IPS-18c (cell line): ENCODE measurements around the gene ADAMTS2.

Source experiments
- H3K4me3 ChIP-seq: 2 replicates; pipeline ENCODE4 v1.7.0; 2013; ENCODE audit warnings: low read depth, mild to moderate bottlenecking, low read length, moderate library complexity; ENCODE audit not compliant: insufficient read depth
- H3K9me3 ChIP-seq: one replicate; pipeline ENCODE4 v1.6.1; 2013; ENCODE audit warnings: mild to moderate bottlenecking, low read length, moderate library complexity; ENCODE audit not compliant: control insufficient read depth, insufficient read depth

ADAMTS2 gene

DNA sequence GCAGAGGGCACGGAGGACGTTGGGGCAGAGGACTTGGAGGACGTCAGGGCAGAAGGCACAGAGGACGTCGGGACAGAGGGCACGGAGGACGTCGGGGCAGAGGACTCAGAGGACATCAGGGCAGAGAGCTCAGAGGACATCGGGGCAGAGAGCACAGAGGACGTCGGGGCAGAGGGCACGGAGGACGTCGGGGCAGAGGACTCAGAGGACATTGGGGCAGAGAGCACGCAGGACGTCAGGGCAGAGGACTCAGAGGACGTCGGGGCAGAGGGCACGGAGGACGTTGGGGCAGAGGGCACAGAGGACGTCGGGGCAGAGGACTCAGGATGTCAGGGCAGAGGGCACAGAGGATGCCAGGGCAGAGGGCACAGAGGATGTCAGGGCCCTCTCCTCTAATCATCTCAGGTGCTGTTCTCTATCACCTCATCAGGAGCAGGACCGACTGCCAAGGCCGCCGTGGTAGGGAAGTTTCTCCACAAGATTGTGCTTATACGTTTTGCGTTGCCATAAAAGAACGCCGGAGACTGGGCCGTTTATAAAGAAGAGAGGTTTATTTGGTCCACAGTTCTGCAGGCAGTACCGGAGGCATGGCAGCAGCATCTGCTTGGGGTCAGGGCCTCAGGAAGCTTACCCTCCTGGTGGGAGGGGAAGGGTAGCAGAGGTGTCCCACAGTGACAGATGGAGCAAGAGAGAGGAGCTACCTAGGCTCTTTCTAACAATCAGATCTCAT is 29.4 kb upstream of the ADAMTS2 start:
- peaks cover 3% of the 10 kb centered on the region for H3K9me3 ChIP-seq
- H3K4me3 ChIP-seq = no peak overlapping the region

DNA sequence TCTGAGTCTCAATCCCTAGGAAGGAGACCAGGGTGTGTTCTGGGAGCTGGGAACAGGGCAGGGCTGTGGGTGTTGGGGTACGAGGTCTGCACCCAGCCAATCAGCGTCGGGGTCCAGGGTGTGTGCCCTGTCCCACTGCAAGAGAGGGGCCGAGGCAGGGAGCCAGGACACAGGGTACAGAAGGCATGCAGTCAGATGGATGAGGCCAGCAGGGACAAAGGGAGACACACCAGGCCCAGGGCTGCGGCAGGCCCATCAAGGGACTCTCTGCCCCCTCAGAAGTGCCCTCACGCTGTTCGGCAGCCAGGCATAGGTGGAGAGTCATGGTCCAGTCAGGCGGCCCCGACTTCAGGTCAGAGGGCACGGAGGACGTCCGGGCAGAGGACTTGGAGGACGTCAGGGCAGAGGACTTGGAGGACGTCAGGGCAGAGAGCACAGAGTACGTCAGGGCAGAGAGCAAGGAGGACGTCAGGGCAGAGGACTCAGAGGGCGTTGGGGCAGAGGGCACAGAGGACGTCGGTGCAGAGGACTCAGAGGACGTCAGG is 28.8 kb upstream of the ADAMTS2 start:
- Histone ChIP-seq H3K9me3 (peaks cover 3% of the 10 kb centered on the region), H3K4me3 (no peak overlapping the region)

DNA sequence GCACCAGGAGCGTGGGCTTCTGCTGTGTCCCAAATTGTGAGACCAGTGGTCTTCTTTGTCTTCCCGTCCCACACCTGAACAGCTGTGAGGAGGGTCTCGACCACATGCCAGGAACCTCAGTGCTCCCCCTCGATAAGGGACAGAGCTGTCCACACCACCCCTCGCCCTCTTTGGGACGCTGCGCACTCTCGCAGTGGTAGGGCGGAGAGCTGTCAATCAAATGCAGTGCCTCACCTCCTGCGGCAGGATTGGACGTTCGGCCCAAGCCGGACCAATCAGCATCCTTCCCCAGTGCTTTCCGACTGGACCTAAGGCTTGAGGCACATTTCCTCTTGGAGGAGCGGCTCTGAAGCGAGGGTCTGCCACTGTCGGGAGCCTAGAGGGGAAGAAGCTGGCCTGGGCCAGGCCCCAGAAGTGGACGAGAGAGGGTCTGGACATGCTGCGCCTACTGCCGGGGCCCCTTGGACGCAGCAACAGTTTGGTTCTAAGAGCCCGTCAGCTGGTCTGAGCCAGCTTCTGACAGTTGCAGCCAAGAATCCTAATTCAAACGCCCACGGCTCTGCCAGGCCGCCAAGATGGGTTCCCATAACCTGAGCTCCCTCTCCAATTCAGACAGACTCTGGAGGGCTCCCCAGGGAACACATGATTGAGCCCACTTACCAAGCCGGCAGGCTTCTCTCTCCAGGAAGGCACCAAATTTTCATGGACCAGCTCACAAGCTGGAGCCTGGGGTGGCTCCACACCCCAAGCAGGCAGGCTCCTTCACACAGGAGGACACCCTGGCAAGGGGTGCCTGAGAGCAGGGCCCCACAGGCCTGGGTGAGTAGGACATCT is 28.1 kb upstream of the ADAMTS2 start:
- Histone ChIP-seq H3K4me3 (no peak overlapping the region), H3K9me3 (peaks cover 3% of the 10 kb centered on the region)

DNA sequence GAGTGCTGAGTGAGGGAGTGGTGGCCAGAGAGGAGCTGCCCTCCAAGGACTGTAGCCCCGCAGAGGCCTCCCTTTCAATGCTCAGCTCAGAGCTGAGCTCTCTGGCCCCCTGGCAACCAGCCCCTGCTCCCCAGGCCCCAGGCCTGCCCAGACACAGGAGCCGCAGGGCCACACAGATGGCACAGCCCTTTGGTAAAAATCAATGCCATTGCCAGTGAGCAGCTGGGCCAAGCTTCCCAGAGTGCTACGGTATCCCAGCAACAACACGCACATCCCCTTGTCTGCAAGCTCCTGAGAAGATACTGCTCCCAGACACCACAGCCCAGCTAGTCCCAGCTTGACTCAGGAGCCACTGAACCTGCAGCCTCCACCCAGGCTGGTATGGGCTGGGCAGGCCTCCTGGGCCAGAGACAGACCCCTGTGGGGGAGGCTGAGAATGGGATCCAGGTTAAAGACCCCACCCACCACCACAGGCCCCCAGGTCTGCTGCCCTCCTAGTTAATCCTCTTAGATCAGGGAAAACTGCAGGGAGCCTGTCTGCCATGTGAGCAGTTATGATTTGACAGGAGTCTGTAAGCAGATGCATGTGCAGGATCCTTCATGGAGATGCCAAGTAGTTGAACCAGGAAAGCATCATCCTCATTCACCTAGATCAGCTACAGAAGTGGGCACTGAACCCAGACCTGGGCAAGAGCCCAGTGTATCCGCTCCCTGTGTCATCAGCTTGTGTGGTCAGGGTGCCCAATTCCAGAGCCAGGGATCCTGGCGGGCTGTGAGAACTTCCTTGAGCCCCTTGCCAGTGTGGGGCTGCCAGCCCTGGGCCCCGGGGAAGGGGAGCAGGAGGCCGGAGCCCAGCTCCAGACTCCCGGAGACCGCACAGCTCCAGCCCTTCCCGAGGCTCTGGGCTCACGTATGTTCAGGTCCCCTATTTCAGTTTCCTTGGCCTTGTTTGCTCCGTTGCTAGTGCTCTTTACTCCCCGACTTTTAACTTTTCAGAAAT is 26.7 kb upstream of the ADAMTS2 start:
- Histone ChIP-seq H3K4me3 (no peak overlapping the region), H3K9me3 (peaks cover 3% of the 10 kb centered on the region)

DNA sequence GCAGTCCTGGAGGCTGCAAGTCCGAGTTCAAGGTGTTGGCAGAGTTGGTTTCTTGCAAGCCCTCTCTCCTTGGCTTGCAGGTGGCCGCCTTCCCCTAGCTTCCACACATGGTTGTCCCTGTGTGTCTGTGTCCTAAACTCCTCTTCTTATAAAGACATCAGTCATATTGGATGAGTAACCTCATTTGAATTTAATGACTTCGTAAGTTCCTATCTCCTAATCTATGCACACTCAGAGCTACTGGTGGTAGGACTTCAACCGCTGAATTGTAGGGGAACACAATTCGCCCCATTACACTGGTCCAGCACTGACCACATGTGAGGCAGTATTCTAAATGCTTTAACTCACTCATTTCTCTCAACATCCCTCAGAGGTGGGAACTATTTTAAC is 25.9 kb upstream of the ADAMTS2 start:
- Histone ChIP-seq H3K9me3 (peaks cover 3% of the 10 kb centered on the region), H3K4me3 (no peak overlapping the region)

DNA sequence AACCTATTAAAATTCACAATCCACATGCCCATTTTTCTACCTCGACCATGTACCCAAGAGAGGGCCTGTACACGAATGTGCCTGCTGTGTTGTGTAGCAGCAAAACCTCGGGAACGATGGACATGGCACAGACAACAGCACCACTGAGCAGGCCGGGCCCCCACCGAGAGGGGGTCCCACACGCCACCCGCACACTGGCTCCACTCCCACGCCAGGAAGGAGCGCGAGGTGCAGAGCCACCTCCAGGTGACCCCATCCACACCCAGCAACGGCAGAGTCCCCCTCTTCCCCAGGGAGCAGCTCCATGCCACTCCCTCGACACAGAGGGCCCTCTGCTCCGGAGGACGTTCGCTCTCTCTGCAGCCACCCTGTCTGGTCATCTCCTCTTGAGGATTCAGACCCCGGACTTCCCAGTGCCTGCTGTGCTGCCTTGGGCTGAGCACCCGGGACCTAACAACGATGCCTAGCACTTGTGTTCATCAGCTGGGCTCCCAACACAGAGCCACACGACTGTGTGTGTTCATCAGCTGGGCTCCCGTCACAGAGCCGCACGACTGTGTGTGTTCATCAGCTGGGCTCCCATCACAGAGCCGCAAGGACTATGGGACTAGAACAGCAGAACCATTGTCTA is 25.3 kb upstream of the ADAMTS2 start:
- Histone ChIP-seq H3K4me3 (no peak overlapping the region), H3K9me3 (peaks cover 3% of the 10 kb centered on the region)

DNA sequence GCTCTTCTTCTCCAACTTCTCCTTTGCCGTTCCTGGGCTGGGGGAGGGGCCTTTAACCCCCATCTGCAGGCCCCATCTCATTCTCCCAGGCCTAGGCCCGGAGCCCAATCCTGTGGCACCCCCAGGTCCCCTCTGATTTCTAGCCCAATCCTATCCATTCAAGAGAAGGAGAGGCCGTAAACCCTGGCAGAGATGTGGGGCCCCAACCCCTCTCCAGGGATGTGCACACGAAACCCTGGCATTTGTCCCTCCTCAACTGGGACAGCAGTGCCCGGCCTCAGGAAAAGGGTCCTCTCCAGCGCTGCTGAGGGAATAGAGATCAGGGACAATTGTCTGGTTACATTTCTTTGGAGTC is 24.2 kb upstream of the ADAMTS2 start:
- Histone ChIP-seq H3K9me3 (peaks cover 3% of the 10 kb centered on the region), H3K4me3 (no peak overlapping the region)

DNA sequence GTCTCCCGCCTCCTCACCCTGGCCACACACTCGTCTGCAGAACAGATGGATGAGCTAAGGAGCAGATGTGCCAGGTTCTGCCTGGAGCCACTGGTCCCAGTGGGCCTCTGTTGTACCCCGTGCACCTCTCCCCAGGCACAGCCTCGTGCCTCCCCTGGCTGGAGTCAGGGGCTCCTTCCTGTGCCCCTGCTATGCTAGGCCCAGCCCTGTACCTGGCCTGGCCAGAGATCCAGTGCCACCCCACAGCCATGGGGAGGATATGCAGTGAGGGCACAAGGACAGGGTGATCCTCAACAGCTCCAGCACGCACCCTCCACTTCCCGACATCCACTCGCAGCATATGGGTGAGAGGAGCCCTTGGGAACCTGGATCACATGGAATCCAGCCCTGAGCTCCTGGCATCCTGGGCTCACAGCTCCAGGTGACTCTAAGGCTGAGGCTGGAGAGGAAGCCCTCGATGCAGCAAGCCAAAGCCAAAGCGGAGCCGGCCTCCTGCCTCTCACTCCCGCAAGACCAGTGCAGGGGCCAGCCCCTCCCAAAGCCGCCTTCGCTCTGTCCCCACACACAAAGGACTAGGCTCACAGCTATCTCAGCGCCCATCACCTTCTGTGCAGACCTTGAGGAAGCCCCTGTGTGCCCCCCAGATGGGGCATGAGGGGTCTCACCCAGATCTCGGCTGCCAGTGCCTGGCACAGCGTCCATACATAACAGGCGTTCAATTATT is 23.7 kb upstream of the ADAMTS2 start:
- no peak overlapping the region for H3K4me3 ChIP-seq
- H3K9me3 ChIP-seq = peaks cover 3% of the 10 kb centered on the region

DNA sequence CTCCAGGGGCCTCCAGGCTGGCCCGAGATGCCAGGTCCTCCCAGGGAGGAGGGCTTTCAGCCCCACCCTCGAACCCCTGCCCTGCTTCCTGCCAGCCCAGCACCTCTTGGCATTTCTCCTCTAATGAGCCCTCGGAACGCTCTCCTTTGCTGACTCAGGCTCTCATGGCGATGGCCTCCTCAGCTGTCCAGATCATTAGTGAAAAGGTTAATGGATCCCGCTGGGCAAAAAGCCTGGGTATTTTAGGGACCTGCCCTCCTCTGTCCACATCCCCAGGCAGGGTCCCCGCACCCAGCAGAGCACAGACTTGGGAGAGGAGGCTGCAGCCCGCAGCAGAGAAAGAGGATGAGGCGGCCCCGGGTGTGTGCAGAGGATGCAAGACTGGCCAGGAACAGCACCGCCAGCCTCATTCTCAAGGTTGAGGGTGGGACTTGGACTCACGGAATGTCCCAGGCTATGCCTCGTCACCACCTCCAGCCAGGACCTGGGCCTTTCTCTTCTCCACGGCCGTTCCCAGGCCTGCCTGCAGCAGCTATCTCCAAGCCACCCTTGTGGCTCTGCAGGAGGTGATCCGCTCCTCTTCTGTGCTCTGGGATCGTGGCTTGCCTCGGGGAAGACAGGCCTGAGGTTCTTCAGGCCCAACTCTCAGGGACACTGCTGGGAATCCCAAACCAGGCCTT is 23.0 kb upstream of the ADAMTS2 start:
- no peaks in the 10 kb centered on the region for H3K9me3 ChIP-seq

DNA sequence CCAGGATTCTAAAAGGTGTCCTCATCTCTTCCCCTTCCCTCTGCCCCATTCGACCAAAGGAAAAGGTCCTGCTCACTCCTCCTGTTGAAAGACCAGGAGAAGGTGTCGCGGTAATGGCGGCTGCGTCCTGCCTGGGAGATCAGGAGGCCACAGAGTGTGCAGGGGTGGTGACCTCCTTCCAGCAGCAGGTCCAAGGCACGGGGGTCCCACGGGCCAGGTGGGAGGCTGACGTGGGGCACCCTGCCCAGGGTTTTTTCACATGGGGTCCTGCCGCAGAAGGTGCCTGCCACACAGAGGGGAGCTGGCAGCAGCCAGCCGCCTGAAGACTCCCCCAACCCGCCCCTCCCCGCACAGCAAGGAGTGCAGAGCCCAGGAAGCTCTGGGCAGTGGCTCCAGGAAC is 22.2 kb upstream of the ADAMTS2 start:
- Histone ChIP-seq H3K4me3 (no peak overlapping the region), H3K9me3 (no peaks in the 10 kb centered on the region)

More for the DNA sequence above, 23.0 kb upstream of the ADAMTS2 start:
- H3K4me3 ChIP-seq = no peak overlapping the region

DNA sequence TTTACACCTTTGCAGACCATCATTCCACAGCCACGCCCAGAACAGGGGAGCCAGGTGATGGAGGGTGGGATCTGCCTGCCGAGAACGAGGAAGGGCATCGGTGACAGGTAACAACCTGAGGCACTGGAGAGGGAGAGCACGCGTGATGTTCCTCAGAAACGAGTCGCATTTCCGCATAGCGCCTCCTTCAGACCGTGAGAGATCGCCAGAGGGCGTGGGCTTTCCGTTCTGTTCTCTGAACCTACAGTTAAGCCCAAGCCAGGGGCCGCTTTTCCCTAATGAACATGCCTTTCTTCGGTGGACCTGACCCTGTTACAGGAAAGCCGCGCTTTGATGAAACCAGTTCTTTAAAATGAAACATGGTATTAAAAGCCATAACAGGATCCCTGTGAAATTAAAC is 17.1 kb upstream of the ADAMTS2 start:
- H3K4me3 ChIP-seq = no peak overlapping the region
- no peaks in the 10 kb centered on the region for H3K9me3 ChIP-seq

DNA sequence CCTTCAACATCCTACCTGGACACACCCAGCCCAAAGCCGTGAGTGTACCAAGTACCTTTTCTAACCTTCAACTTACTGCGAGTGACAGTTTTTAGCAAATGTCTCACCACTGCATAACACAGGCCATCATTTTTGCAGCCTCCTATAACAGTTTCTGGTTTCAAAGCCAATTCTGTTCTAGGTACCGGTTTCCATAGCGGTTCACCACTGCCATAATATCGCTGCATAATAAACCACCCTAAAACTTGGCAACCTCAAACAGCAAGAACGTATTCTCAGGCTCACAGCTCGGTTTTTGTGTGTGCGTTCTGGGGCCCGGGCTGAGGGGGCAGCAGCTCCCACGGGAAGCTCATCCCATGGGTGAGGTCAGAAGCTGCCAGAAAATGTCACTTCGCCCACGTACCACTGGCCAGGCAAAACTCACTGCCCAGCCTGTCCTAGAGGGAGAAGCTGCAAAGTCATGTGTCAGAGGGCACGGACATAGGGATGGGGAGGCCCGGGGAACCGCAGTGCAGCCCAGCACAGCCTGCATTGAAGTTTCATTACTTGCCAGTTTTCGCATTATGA is 15.9 kb upstream of the ADAMTS2 start:
- H3K4me3 ChIP-seq = no peak overlapping the region

DNA sequence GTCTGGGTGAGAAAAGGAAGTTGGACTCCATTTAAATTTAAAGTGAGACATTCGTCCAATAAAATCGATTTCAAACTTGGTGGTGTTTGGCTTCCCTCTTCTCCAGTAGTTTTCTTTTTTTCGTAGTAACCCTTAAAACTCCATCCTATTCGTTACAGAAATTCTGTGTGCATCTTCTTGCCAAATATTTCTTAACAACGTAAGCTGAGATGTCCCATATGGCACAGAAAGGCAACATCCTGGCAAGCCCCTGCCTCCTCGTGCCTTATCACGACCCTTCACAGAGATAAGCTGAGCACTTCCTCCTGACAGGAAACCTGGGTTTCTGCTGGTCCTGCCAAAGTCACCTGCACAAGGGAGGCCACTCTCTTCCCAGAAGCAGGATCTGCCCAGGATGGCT is 11.8 kb upstream of the ADAMTS2 start:
- H3K9me3 ChIP-seq = no peaks in the 10 kb centered on the region
- no peak overlapping the region for H3K4me3 ChIP-seq

More for the DNA sequence above, 15.9 kb upstream of the ADAMTS2 start:
- H3K9me3 ChIP-seq = no peaks in the 10 kb centered on the region

DNA sequence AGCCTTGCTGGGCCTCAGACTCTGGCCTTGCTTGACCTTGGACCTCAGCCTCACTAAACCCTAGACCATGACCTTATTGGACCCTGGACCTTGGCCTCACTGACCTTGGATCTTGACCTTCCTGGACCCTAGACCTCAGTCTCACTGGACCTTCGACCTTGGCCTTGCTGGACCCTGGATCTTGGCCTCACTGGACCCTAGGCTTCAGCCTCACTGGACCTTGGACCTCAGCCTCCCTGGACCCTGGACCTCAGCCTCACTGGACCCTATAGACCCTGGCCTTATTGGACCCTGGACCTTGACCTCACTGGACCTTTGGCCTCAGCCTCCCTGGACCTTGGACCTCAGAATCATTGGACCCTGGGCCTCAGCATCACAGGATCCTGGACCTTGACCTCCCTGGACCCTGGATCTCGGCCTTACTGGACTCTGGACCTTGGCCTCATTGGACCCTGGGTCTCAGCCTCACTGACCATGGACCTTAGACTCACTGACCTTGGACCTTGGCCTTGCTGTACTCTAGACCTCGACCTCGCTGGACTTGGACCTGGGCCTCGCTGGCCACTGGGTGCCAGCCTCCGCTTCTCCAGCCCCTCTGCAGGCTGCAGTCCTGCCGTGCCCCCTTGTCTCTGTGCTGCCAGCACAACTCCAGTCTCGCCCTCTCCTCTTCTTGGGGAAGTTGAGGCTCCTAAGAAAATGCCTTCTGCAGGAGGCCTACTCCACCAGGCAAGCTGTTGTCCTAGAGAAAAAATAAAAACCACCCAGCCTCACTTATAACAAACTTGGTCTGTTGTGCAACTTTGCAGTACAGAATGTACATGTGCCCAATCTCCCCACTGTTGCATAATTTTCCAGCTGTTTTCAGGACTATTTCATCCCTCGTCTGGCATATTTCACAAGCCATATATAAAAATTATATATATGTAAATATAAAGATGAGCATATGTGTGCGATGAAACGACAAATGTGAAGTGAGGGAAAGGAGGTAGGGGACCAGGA is 11.0 kb upstream of the ADAMTS2 start:
- Histone ChIP-seq H3K9me3 (no peaks in the 10 kb centered on the region), H3K4me3 (no peak overlapping the region)
